Activated CD4-positive, alpha-beta memory T cell treated with anti-CD3 and anti-CD28 coated beads, Interleukin-2, amount 10 ng/mL, durations not matched to agents 7 days and 5 days (primary cell): ENCODE measurements around the gene PPM1H. TPM values are rescaled to one million over a fixed set of nuclear protein-coding genes. Genes with fewer than 3 reads are reported as not detected.

ENCODE experiments used
- CTCF ChIA-PET: fragments of 350-600 bp; sonication (Branson Sonifier 250); formaldehyde crosslinking; loops from one replicate; lab custom pipeline; 2021; ENCODE audit warnings: antibody characterized with exemption, inconsistent platforms; lab: Charles Lee
- POLR2A ChIA-PET: fragments of 350-600 bp; sonication (Branson Sonifier 250); formaldehyde crosslinking; loops from one replicate; lab custom pipeline; 2021; ENCODE audit warnings: antibody characterized with exemption; lab: Charles Lee
- DNase-seq: peaks from one replicate; pipeline ENCODE4 v3.0.0-alpha.2; 2020
- H3K27ac Mint-ChIP-seq: one replicate; pipeline ENCODE4 v1.8.0; 2021; ENCODE audit warnings: mild to moderate bottlenecking, mixed read lengths
- H3K27me3 Mint-ChIP-seq: one replicate; pipeline ENCODE4 v1.8.0; 2021; ENCODE audit warnings: mixed read lengths
- H3K36me3 Mint-ChIP-seq: one replicate; pipeline ENCODE4 v1.8.0; 2021; ENCODE audit warnings: low read depth, mixed read lengths
- H3K4me1 Mint-ChIP-seq: one replicate; pipeline ENCODE4 v1.8.0; 2021; ENCODE audit warnings: mixed read lengths
- H3K4me3 Mint-ChIP-seq: one replicate; pipeline ENCODE4 v1.8.0; 2021; ENCODE audit warnings: mild to moderate bottlenecking, mixed read lengths
- H3K9me3 Mint-ChIP-seq: one replicate; pipeline ENCODE4 v1.8.0; 2021; ENCODE audit warnings: mixed read lengths
- total RNA-seq, 2 experiments: library from RNA; stranded (reverse); gene quantifications; one replicate each; pipeline ENCODE4 v1.2.3, GENCODE V29; 2021

The PPM1H gene
- total RNA-seq, 2 experiments from 2014 or later, result not detected

GRCh38 chr12:62800707-62801400, 134.1 kb downstream of the PPM1H start:
- H3K36me3 Mint-ChIP-seq, result no peaks in the 10 kb centered on the region
- no peak for DNase-seq
- no peaks in the 10 kb centered on the region for H3K4me1 Mint-ChIP-seq
- H3K4me3 Mint-ChIP-seq, result no peak overlapping the region
- H3K27ac Mint-ChIP-seq, result no peak overlapping the region
- H3K9me3 Mint-ChIP-seq, result no peaks in the 10 kb centered on the region
- CTCF ChIA-PET, result interaction anchor here (2.9 to 8.4 kb wide), 3 partner anchors 10 to 364 kb away, joined by 10 to 112 read pairs (median 106); no protein-coding TSS in a partner anchor
- H3K27me3 Mint-ChIP-seq, result no peaks in the 10 kb centered on the region
- POLR2A ChIA-PET, result no interaction called here

GRCh38 chr12:62799766-62800406, 135.1 kb downstream of the PPM1H start:
- ChIA-PET POLR2A (no interaction called here), CTCF (interaction anchor here (0.5 to 8.4 kb wide), 14 partner anchors 9 to 814 kb away, joined by 3 to 112 read pairs (median 4); no protein-coding TSS in a partner anchor)
- H3K4me1 Mint-ChIP-seq, result no peaks in the 10 kb centered on the region
- H3K27me3 Mint-ChIP-seq, result no peaks in the 10 kb centered on the region
- no peak for DNase-seq
- no peak overlapping the region for H3K27ac Mint-ChIP-seq
- H3K4me3 Mint-ChIP-seq, result no peak overlapping the region
- no peaks in the 10 kb centered on the region for H3K9me3 Mint-ChIP-seq
- H3K36me3 Mint-ChIP-seq, result no peaks in the 10 kb centered on the region

- POLR2A ChIA-PET, result no interaction called here
- Mint-ChIP-seq H3K27ac (no peak overlapping the region), H3K36me3 (no peaks in the 10 kb centered on the region), H3K9me3 (no peaks in the 10 kb centered on the region), H3K4me1 (no peaks in the 10 kb centered on the region), H3K4me3 (no peak overlapping the region), H3K27me3 (no peaks in the 10 kb centered on the region)
- DNase-seq, result peak; percentile 52
- CTCF ChIA-PET, result interaction anchor here (0.5 to 8.4 kb wide), 15 partner anchors 9 to 814 kb away, joined by 3 to 112 read pairs (median 4); no protein-coding TSS in a partner anchor
These were observed 135.7 kb downstream of the PPM1H start for GRCh38 chr12:62799126-62799736.

- ChIA-PET POLR2A (interaction anchor here (3.2 kb wide), 1 partner anchor 191 kb away, joined by 17 read pairs; no protein-coding TSS in a partner anchor), CTCF (interaction anchor here (0.7 to 8.4 kb wide), 23 partner anchors 9 to 408 kb away, joined by 3 to 112 read pairs (median 4); partner anchors contain the start of gene MON2)
- no peak overlapping the region for H3K4me3 Mint-ChIP-seq
- H3K27me3 Mint-ChIP-seq, result peaks cover 5% of the 10 kb centered on the region
- DNase-seq, result no peak
- peaks cover 3% of the 10 kb centered on the region for H3K4me1 Mint-ChIP-seq
- no peak overlapping the region for H3K27ac Mint-ChIP-seq
- no peaks in the 10 kb centered on the region for H3K9me3 Mint-ChIP-seq
- no peaks in the 10 kb centered on the region for H3K36me3 Mint-ChIP-seq
These were observed 140.7 kb downstream of the PPM1H start for GRCh38 chr12:62794218-62794583.

GRCh38 chr12:62793256-62794217, 141.4 kb downstream of the PPM1H start:
- no peak overlapping the region for H3K4me3 Mint-ChIP-seq
- H3K4me1 Mint-ChIP-seq, result peaks cover 3% of the 10 kb centered on the region
- no peaks in the 10 kb centered on the region for H3K36me3 Mint-ChIP-seq
- POLR2A ChIA-PET, result interaction anchor here (3.2 kb wide), 1 partner anchor 191 kb away, joined by 17 read pairs; no protein-coding TSS in a partner anchor
- H3K27me3 Mint-ChIP-seq, result peaks cover 5% of the 10 kb centered on the region
- peak; percentile 74 for DNase-seq
- H3K27ac Mint-ChIP-seq, result no peak overlapping the region
- CTCF ChIA-PET, result interaction anchor here (0.7 to 8.4 kb wide), 23 partner anchors 9 to 407 kb away, joined by 3 to 112 read pairs (median 4); partner anchors contain the start of gene MON2
- no peaks in the 10 kb centered on the region for H3K9me3 Mint-ChIP-seq

GRCh38 chr12:62792236-62792870, 142.6 kb downstream of the PPM1H start:
- no peak for DNase-seq
- H3K27me3 Mint-ChIP-seq, result peaks cover 5% of the 10 kb centered on the region
- POLR2A ChIA-PET, result no interaction called here
- H3K9me3 Mint-ChIP-seq, result no peaks in the 10 kb centered on the region
- no peaks in the 10 kb centered on the region for H3K36me3 Mint-ChIP-seq
- no peak overlapping the region for H3K4me3 Mint-ChIP-seq
- no peak overlapping the region for H3K27ac Mint-ChIP-seq
- H3K4me1 Mint-ChIP-seq, result peaks cover 3% of the 10 kb centered on the region
- CTCF ChIA-PET, result interaction anchor here (1.1 to 1.7 kb wide), 4 partner anchors 11 to 211 kb away, joined by 3 to 6 read pairs (median 4); no protein-coding TSS in a partner anchor

GRCh38 chr12:62789851-62790250, 145.1 kb downstream of the PPM1H start:
- Mint-ChIP-seq H3K9me3 (no peaks in the 10 kb centered on the region), H3K36me3 (no peaks in the 10 kb centered on the region), H3K27me3 (peaks cover 5% of the 10 kb centered on the region), H3K4me1 (peaks cover 16% of the 10 kb centered on the region), H3K4me3 (no peak overlapping the region), H3K27ac (no peak overlapping the region)
- CTCF ChIA-PET, result interaction anchor here (0.7 to 2.3 kb wide), 2 partner anchors 10 to 352 kb away, joined by 4 to 10 read pairs; no protein-coding TSS in a partner anchor
- DNase-seq, result no peak
- POLR2A ChIA-PET, result no interaction called here

- Mint-ChIP-seq H3K4me3 (no peak overlapping the region), H3K36me3 (no peaks in the 10 kb centered on the region), H3K4me1 (peaks cover 13% of the 10 kb centered on the region), H3K9me3 (no peaks in the 10 kb centered on the region), H3K27me3 (peaks cover 4% of the 10 kb centered on the region), H3K27ac (no peak overlapping the region)
- no peak for DNase-seq
- ChIA-PET POLR2A (no interaction called here), CTCF (interaction anchor here (1.0 kb wide), 1 partner anchor 12 kb away, joined by 3 read pairs; no protein-coding TSS in a partner anchor)
These were observed 147.3 kb downstream of the PPM1H start for GRCh38 chr12:62787611-62788010.

- DNase-seq, result no peak
- POLR2A ChIA-PET, result no interaction called here
- no peaks in the 10 kb centered on the region for H3K9me3 Mint-ChIP-seq
- H3K27ac Mint-ChIP-seq, result no peak overlapping the region
- H3K27me3 Mint-ChIP-seq, result peaks cover 4% of the 10 kb centered on the region
- H3K4me3 Mint-ChIP-seq, result no peak overlapping the region
- peaks cover 13% of the 10 kb centered on the region for H3K4me1 Mint-ChIP-seq
- CTCF ChIA-PET, result no interaction called here
- no peaks in the 10 kb centered on the region for H3K36me3 Mint-ChIP-seq
These were observed 147.9 kb downstream of the PPM1H start for GRCh38 chr12:62787023-62787422.

GRCh38 chr12:62785941-62786559, 148.9 kb downstream of the PPM1H start:
- ChIA-PET CTCF (interaction anchor here (1.2 to 2.4 kb wide), 3 partner anchors 9 to 348 kb away, joined by 3 to 18 read pairs (median 4); no protein-coding TSS in a partner anchor), POLR2A (no interaction called here)
- Mint-ChIP-seq H3K27ac (no peak overlapping the region), H3K4me1 (peaks cover 13% of the 10 kb centered on the region), H3K9me3 (no peaks in the 10 kb centered on the region), H3K4me3 (no peak overlapping the region), H3K36me3 (no peaks in the 10 kb centered on the region), H3K27me3 (peaks cover 4% of the 10 kb centered on the region)
- DNase-seq, result no peak

GRCh38 chr12:62784576-62784975, 150.4 kb downstream of the PPM1H start:
- POLR2A ChIA-PET, result interaction anchor here (0.9 to 1.2 kb wide), 2 partner anchors 30 to 318 kb away, joined by 3 read pairs; partner anchors contain the start of gene MON2
- H3K4me1 Mint-ChIP-seq, result peaks cover 13% of the 10 kb centered on the region
- no peak overlapping the region for H3K27ac Mint-ChIP-seq
- no peaks in the 10 kb centered on the region for H3K36me3 Mint-ChIP-seq
- CTCF ChIA-PET, result interaction anchor here (1.3 to 2.4 kb wide), 3 partner anchors 10 to 346 kb away, joined by 4 to 18 read pairs (median 4); no protein-coding TSS in a partner anchor
- no peaks in the 10 kb centered on the region for H3K27me3 Mint-ChIP-seq
- H3K4me3 Mint-ChIP-seq, result no peak overlapping the region
- no peaks in the 10 kb centered on the region for H3K9me3 Mint-ChIP-seq
- no peak for DNase-seq
